Tibial nerve (tissue), 4 donors: ENCODE results near the gene SFRP2. TPM values are rescaled to one million over a fixed set of nuclear protein-coding genes. Genes with fewer than 3 reads are reported as not detected.

Experiments used
- DNase-seq, 2 donors: peaks; one replicate each; pipeline ENCODE4 v3.0.0-alpha.2; 2019; ENCODE audit warnings: low spot score in 2 of 2
- H3K27ac ChIP-seq, 4 donors: fragments of 200-600 bp; sonication (generic) in 3 of 4; one replicate each; pipeline ENCODE4 v1.5.1; 2017 to 2019; ENCODE audit warnings: mild to moderate bottlenecking in 1 of 4
- H3K27me3 ChIP-seq, 2 donors: fragments of 200-600 bp; sonication (generic) in 1 of 2; one replicate each; pipeline versions ENCODE4 v1.5.1 to v1.6.0; 2017 to 2019
- H3K36me3 ChIP-seq, 3 donors: fragments of 200-600 bp; sonication (generic); one replicate each; pipeline ENCODE4 v1.5.1; 2018 to 2019
- H3K4me1 ChIP-seq, 4 donors: fragments of 200-600 bp; sonication (generic) in 3 of 4; one replicate each; pipeline ENCODE4 v1.5.1; 2017 to 2019
- H3K4me3 ChIP-seq, 4 donors: fragments of 200-600 bp; sonication (generic) in 3 of 4; one replicate each; pipeline ENCODE4 v1.5.1; 2017 to 2019; ENCODE audit warnings: mild to moderate bottlenecking in 1 of 4, moderate library complexity in 1 of 4
- H3K9me3 ChIP-seq, 4 donors: fragments of 200-600 bp; sonication (generic) in 3 of 4; one replicate each; pipeline ENCODE4 v1.5.1; 2017 to 2019
- EP300 ChIP-seq, 2 donors: sonication (generic); formaldehyde crosslinking; IDR thresholded peaks; one replicate each; pipeline ENCODE4 v1.6.1; 2017; ENCODE audit warnings: antibody characterized with exemption in 2 of 2, mild to moderate bottlenecking in 1 of 2
- POLR2A ChIP-seq, 2 donors: fragments of 450-650 bp; IDR thresholded peaks; one replicate each; pipeline ENCODE4 v1.6.1; 2017; ENCODE audit warnings: antibody characterized with exemption in 2 of 2, mild to moderate bottlenecking in 2 of 2, moderate library complexity in 2 of 2
- WGBS, 2 donors: methylation state at CpG; one replicate each; pipeline ENCODE4 v1.1.5; 2018; 5-methylcytosine and 5-hydroxymethylcytosine counted together
- total RNA-seq, 4 donors: library from RNA; depleted of rRNA; stranded (reverse); fragments of >200 nt; gene quantifications; one replicate each; pipeline ENCODE4 v1.1.0, GENCODE V29; 2016
- TF ChIP-seq, protein P1 (sequence below), 5 experiments: fragments of 200-600 bp in 3 of 5; fragments of 450-650 bp in 2 of 5; sonication (generic) in 3 of 5; IDR thresholded peaks; one replicate each; pipeline ENCODE4 v1.5.1; 2016 to 2019; ENCODE audit warnings: antibody characterized with exemption in 5 of 5, mild to moderate bottlenecking in 3 of 5, moderate library complexity in 2 of 5

The SFRP2 gene
- total RNA-seq, 4 donors from 2014 or later: 9.9 to 38.0 (median 21.8) TPM

DNA sequence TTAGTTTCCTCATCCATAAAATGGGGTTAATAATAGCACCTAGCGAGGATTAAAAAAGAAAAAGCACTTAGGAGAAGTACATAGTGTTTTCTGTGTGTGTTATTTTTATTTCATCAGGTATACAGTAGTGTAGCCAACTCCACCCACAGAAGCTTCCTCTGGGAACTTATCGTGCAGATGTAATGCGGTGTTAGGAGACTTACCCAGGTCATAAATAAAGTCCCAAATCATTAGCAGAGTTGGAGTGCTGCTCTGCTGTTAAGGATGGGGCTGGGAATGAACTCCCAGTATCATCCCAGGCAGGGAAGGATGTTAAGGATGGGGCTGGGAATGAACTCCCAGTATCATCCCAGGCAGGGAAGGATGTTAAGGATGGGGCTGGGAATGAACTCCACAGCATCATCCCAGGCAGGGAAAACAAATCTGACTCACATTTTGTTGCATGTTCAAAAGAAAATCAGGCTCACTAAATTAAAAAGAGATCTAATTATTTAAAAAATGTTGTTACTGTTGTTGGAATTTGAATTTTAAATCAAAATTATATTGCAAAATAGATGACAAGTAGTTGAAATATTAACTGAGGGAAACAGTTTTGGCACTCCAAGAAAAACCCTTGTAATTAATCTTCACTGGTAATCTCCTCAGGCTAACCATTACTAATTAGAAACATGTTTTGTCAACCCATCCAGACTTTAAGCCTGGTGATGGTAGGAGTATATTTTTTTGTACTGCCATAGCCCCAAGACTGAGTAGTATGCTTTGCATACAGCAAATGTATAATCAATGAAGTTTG is 10.2 kb upstream of the SFRP2 start:
- no peak overlapping the region for H3K27ac ChIP-seq

DNA sequence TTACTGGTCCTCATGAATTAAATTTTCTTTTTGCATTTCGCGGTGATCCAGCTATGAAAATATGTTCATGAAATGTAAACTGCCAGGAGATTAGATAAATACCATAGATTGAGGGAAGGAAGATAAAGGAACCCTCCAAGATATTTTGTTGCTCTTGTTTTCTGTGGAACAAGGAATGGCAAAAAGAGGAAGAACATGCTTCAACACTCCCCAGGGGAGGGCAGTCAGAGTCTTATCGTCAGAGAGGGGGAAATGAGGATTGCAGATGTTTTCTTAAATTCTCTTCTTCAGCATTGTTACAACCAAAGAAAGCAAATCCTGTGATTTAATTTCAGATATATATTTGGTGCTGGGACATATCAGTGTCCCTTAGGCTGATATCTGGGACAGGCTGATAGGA is 9.5 kb upstream of the SFRP2 start:
- no peaks in the 10 kb centered on the region for H3K9me3 ChIP-seq
- no peak overlapping the region for H3K27ac ChIP-seq
- TF ChIP-seq, protein P1, sequence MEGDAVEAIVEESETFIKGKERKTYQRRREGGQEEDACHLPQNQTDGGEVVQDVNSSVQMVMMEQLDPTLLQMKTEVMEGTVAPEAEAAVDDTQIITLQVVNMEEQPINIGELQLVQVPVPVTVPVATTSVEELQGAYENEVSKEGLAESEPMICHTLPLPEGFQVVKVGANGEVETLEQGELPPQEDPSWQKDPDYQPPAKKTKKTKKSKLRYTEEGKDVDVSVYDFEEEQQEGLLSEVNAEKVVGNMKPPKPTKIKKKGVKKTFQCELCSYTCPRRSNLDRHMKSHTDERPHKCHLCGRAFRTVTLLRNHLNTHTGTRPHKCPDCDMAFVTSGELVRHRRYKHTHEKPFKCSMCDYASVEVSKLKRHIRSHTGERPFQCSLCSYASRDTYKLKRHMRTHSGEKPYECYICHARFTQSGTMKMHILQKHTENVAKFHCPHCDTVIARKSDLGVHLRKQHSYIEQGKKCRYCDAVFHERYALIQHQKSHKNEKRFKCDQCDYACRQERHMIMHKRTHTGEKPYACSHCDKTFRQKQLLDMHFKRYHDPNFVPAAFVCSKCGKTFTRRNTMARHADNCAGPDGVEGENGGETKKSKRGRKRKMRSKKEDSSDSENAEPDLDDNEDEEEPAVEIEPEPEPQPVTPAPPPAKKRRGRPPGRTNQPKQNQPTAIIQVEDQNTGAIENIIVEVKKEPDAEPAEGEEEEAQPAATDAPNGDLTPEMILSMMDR (IDR thresholded peaks at IDR 0.05): no peak
- no peak for TF ChIP-seq POLR2A (IDR thresholded peaks at IDR 0.05)
- TF ChIP-seq EP300 (IDR thresholded peaks at IDR 0.05): no peak
- H3K36me3 ChIP-seq: no peaks in the 10 kb centered on the region
- WGBS, 2 donors: 43 to 51% methylated on average over 3 of the region's 3 CpGs
- DNase-seq: no peak
- peaks cover 0 to 3% (median 0%) of the 10 kb centered on the region in 4 donors for H3K4me1 ChIP-seq
- H3K4me3 ChIP-seq: no peak overlapping the region
- H3K27me3 ChIP-seq: peaks cover 0 to 8% of the 10 kb centered on the region in 2 donors

More for the DNA sequence above, 10.2 kb upstream of the SFRP2 start:
- DNase-seq: no peak
- H3K27me3 ChIP-seq: peaks cover 0 to 8% of the 10 kb centered on the region in 2 donors
- no peak overlapping the region for H3K4me3 ChIP-seq
- H3K4me1 ChIP-seq: peaks cover 0 to 3% (median 0%) of the 10 kb centered on the region in 4 donors
- WGBS, 2 donors: 46 to 54% methylated on average over 3 of the region's 3 CpGs
- no peaks in the 10 kb centered on the region for H3K9me3 ChIP-seq
- H3K36me3 ChIP-seq: no peaks in the 10 kb centered on the region
- TF ChIP-seq EP300 (IDR thresholded peaks at IDR 0.05) (no peak), POLR2A (IDR thresholded peaks at IDR 0.05) (no peak)
- TF ChIP-seq, protein P1 (IDR thresholded peaks at IDR 0.05): no peak

DNA sequence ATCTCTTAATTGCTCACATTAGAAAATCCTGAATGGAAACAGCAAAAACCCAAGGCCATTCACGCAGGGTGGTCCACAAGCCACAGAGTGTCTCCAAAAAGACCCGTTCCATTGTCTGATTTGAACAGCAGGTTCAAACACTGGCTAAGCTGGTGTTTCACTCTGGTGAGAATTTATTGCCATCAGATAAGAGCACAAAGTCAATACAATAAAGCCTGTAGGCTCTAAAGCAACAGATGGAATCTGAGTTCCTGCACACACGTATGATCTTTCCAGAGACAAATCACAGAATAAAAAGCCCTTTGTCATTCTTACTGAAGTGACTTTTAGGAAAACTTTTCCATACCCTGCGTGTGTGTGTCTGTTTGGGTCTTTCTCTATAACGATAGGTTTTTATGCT is 5.1 kb upstream of the SFRP2 start:
- peaks cover 0 to 52% of the 10 kb centered on the region in 2 donors for H3K27me3 ChIP-seq
- DNase-seq: no peak
- no peaks in the 10 kb centered on the region for H3K9me3 ChIP-seq
- H3K4me1 ChIP-seq: peaks cover 0 to 45% (median 21%) of the 10 kb centered on the region in 4 donors
- no peaks in the 10 kb centered on the region for H3K36me3 ChIP-seq
- WGBS, 2 donors: 68 to 81% methylated on average over 5 of the region's 5 CpGs
- no peak overlapping the region for H3K27ac ChIP-seq
- TF ChIP-seq POLR2A (IDR thresholded peaks at IDR 0.05) (no peak), EP300 (IDR thresholded peaks at IDR 0.05) (no peak)
- TF ChIP-seq, protein P1 (IDR thresholded peaks at IDR 0.05): no peak
- H3K4me3 ChIP-seq: no peak overlapping the region

DNA sequence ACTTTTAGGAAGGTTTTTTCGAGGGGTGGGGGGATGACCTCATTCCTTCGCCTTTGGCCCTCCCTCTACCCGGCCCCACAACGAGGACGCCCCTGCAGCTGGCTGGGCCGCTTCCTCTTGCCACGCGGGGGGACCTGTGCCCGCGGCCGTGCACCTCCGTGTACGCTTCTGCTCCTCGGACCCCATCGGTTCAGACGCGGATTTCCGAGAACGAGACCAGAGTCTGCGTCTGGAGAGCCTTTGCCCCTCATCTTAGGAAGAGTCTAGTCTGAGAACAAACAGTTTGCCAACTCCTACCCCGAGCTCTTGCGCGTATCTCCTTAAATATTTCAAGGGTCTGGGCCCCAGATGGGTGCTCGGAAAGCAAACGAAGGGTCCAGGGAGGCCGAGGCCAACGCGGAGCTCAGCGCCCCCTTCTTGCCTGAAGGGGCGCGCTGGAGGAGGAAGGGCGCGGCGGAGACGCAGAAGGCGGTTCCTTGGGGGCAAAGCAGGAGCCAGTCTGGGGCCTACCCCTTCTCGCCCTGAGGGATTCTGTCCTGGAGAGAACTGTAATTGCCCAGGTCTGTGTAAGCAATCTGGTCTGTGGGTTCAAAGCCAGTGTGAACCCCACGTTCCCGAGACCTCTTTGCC is 3.9 kb upstream of the SFRP2 start:
- H3K36me3 ChIP-seq: no peaks in the 10 kb centered on the region
- TF ChIP-seq, protein P1 (IDR thresholded peaks at IDR 0.05): no peak
- no peak for TF ChIP-seq POLR2A (IDR thresholded peaks at IDR 0.05)
- no peak for TF ChIP-seq EP300 (IDR thresholded peaks at IDR 0.05)
- H3K4me1 ChIP-seq: peaks cover 0 to 56% (median 27%) of the 10 kb centered on the region in 4 donors
- H3K4me3 ChIP-seq: peak overlapping the region; percentile 7 to 49 (median 14)
- WGBS, 2 donors: 17 to 20% methylated on average over 39 of the region's 39 CpGs
- peak overlapping the region in 1 of 4 donors; percentile 17 for H3K27ac ChIP-seq
- no peaks in the 10 kb centered on the region for H3K9me3 ChIP-seq
- no peak for DNase-seq
- H3K27me3 ChIP-seq: peaks cover 0 to 65% of the 10 kb centered on the region in 2 donors
